GM15510 (cell line): ENCODE measurements around the gene CASS4.

Experiments
- POLR2A ChIP-seq: IDR thresholded peaks from 3 replicates; pipeline ENCODE4 v1.6.1; 2011; ENCODE audit warnings: borderline replicate concordance; ENCODE audit not compliant: insufficient read length; ENCODE audit errors: extremely low read depth

CASS4 gene

GRCh38 chr20:56445130-56445529 is 33.1 kb downstream of the CASS4 start:
- no peak for TF ChIP-seq POLR2A

- no peak for TF ChIP-seq POLR2A
These were observed 33.5 kb downstream of the CASS4 start for GRCh38 chr20:56445540-56445939.

- no peak for TF ChIP-seq POLR2A
These were observed 35.2 kb downstream of the CASS4 start for GRCh38 chr20:56447227-56447626.

GRCh38 chr20:56449459-56449858 is 37.4 kb downstream of the CASS4 start:
- TF ChIP-seq POLR2A, result no peak

GRCh38 chr20:56451056-56451765 is 39.2 kb downstream of the CASS4 start:
- no peak for TF ChIP-seq POLR2A

GRCh38 chr20:56453352-56453751 is 41.3 kb downstream of the CASS4 start:
- TF ChIP-seq POLR2A, result no peak

DNA sequence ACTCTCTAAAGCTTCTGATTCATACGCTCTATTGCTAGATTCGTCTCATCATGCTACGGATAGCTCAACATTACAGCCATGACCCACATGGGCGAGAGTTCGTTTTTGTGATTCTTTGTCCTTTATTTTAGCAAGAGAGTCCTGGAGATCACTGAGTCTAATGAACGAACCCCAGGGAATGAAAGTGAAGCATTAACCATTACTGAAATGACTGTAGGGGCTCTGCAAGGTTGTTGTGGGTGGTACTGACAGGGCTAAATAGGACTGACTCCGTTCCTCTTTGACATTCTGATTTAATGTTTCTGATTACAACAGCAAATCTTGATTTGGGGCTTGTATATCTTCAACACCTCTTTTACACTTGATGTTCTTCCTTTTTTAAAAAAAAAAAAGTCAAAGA is 42.7 kb downstream of the CASS4 start:
- TF ChIP-seq POLR2A, result no peak

DNA sequence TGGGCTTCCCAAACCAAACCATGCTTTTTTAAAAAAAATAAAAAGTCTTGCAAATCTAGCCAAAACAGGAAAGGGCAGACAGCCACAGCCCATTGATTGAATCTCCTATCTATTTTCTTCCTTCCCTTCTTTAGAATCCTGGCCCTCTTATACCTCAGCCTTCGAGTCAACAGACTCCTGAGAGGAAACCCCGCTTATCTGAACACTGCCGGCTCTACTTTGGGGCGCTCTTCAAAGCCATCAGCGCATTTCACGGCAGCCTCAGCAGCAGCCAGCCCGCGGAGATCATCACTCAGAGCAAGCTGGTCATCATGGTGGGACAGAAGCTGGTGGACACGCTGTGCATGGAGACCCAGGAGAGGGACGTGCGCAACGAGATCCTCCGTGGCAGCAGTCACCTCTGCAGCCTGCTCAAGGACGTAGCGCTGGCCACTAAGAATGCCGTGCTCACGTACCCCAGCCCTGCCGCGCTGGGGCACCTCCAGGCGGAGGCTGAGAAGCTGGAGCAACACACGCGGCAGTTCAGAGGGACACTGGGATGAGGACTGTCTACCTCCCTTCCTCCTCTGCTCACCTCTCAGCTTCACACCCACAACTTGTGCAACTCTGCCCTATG is 46.3 kb downstream of the CASS4 start:
- no peak for TF ChIP-seq POLR2A

DNA sequence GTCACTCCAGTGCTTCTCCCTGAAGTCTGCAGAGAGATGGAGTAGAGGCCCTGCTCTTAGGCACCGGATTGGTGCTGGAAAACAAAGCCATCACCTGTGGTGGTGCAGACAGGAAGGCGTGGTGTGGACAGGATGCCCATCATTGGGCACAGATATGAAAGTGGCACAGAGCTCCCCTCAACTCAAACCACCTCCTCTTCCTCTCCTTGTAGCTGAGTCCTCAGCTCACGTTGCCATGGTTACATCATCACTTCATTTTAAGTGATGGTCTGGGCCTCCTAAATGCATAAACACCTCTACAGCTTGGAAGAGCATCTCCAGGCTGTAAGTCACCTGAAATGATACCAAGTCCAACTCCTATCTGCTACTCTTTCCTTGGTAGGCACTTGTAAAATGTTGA is 48.4 kb downstream of the CASS4 start:
- TF ChIP-seq POLR2A, result no peak

DNA sequence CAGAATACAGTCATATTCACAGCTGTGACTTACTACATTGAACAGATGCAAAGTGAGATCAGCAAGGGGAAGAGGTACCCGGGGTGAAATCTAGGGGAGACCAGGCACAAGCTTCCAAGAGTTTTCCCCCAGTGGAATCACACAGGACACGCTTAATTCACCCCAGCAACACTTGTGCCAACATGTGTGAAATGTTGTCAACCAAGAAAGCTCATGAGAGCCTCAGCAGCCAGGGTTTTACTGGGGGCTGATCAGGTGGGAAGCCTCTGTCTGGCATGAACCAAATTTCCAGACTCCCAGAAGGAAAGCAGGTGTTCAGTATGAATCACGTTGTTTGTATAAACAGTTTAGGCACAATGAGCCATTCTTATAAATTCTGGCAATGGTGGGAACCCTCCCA is 49.5 kb downstream of the CASS4 start:
- TF ChIP-seq POLR2A, result no peak

- no peak for TF ChIP-seq POLR2A
These were observed 51.4 kb downstream of the CASS4 start for GRCh38 chr20:56463428-56463827.

GRCh38 chr20:56465997-56466396 is 53.9 kb downstream of the CASS4 start:
- no peak for TF ChIP-seq POLR2A

DNA sequence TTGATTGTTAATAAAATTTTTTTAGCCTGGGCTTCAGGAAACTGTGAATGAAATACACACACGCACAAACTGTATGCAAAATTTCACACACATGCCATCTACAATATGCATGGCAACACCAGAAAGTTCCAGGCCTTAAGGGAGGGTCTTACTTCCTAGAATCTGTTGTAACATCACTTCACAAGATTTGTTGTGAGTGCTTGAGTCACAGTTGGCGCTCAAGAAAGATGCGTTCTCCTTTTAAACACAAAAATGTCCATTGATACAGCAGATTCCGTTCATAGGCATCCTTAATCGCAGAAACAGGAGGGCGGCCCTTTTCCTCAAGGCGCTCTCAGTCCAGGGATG is 55.9 kb downstream of the CASS4 start:
- no peak for TF ChIP-seq POLR2A

DNA sequence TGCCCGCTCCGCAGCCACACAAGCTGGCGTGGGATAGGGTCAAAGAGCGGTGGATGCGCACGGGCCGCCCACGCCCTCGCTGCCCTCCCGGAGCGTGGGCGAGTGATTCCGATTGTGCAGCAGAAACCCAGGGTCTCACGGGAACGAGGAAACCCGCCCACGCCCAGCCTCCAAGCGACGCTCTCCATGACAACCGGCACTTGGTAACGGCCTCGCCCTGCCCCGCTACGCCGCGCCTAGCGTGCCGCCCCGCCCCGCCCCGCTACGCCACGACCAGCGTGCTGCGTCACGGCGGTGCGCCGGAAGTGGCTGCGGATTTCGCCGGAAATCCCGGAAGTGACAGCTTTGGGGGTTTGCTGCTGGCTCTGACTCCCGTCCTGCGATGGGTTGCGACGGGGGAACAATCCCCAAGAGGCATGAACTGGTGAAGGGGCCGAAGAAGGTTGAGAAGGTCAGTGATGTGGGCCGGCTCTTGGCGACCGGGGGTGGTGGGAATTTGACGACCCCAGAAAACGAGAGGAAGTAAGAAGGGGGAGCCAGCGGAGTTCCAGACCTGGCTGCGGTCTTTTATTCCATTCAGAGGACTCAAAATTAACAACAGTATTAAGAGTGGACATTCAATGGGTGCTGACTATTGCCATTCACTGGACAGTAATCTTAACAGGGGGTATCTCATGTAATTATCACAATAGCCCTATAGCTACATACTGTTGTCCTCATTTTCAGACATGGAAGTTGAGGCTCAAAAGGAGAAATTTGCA is 56.4 kb downstream of the CASS4 start, which contains the start of gene RTF2:
TSS of gene RTF2 (plus strand) at position 312 of the 761 bp plus-strand sequence. CDS start at position 383, 71 bp downstream.
- peak; percentile 82 for TF ChIP-seq POLR2A

DNA sequence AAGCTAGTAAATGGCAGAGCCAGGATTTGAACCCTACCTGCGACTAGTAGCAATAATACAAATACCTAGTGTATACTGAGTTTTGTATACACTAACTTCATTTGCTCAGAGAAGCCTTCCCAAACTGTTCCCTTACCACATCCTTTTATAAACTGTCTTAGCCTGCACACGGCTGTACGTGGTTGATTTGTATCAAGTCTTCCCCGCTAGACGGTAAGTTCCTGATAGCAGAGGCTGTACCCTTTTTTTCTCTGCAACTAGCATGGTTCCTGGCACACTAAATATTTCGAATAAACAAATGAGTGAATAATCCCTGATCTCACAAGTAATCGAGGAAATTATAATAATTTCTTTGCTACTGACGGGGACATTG is 57.0 kb downstream of the CASS4 start:
- no peak for TF ChIP-seq POLR2A

DNA sequence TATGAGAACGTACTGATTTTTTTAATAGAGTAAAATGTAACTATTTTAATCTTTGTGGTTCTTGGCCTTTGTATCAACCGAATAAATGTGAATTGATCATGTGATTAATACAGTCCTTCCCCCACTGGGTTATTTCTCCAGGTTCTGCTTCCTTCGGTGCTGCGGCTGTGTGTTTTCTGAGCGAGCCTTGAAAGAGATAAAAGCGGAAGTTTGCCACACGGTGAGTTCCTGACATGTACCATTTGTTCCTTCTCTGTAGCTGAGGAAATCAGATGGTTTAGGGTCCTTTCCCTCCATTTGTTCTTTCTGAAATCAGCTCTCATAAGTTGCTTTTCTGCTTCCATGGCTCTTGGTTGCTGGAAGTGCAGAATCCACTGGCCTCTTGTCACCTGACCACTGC is 71.9 kb downstream of the CASS4 start:
- TF ChIP-seq POLR2A, result no peak
